ENCODE measurements around the gene ZNF668. TPM values are rescaled to one million over a fixed set of nuclear protein-coding genes. Genes with fewer than 3 reads are reported as not detected.
A peak's percentile ranks its signal among the peaks of the same experiment; 100 is the strongest.

The ZNF668 gene
- total and polyA plus RNA-seq, 4 donors, result 0.92 to 4.8 (median 3.9) TPM

DNA sequence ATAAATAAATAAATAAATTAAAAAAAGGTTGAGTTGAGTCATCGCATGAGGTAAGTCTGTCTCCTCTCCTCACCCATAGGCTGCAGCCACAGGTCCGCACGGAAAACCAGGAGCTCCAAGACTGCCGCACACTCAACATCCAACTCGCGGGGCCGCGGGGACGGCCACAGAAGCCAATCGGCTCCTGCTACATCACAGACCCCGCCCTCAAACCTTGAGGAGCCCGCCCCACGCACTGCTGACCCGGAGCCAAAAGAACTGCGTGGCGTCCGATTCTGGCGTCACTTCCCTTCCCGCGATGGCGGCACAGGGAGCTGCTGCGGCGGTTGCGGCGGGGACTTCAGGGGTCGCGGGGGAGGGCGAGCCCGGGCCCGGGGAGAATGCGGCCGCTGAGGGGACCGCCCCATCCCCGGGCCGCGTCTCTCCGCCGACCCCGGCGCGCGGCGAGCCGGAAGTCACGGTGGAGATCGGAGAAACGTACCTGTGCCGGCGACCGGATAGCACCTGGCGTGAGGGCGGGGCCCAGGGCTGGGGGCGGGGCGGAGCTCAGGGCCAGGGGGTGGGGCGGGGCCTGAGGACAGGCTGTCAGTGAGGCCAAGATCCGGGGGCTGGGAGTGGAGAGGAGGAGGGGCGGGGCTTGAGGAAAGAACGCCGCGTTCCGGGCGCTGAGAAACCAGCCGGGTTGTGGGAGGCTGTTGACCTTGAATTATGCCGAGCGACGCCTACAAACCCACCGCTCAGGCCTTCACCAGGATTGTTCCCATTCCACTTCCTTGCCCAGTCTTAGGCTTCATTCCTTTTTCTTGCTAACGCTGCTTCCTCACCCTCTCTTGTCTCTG lies 43.6 kb upstream of the ZNF668 start, which contains the start of gene KAT8:
TSS of gene KAT8 (plus strand) at position 281 of the 839 bp plus-strand sequence. CDS start at position 299, 18 bp downstream.
- TF ChIP-seq, protein P1, sequence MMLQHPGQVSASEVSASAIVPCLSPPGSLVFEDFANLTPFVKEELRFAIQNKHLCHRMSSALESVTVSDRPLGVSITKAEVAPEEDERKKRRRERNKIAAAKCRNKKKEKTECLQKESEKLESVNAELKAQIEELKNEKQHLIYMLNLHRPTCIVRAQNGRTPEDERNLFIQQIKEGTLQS (IDR thresholded peaks at IDR 0.05), result no peak
- TF ChIP-seq FOXA2 (IDR thresholded peaks at IDR 0.05) (no peak), SP1 (IDR thresholded peaks at IDR 0.05) (peak; percentile 90), HNF4A (conservative IDR thresholded peaks at IDR 0.05) (peak; percentile 27 to 46), HNF4G (IDR thresholded peaks at IDR 0.05) (no peak), MAX (IDR thresholded peaks at IDR 0.05) (no peak), JUND (IDR thresholded peaks at IDR 0.05) (peak; percentile 49 to 53), EGR1 (IDR thresholded peaks at IDR 0.05; ENCODE audit: low read depth in 2 of 2) (peak; percentile 18 to 21), RAD21 (IDR thresholded peaks at IDR 0.05) (peak; percentile 21 to 46), GABPA (IDR thresholded peaks at IDR 0.05 in 1 of 2, conservative IDR thresholded peaks at IDR 0.05 in 1 of 2) (peak; percentile 61 to 93), REST (IDR thresholded peaks at IDR 0.05) (peak; percentile 73), NR2F2 (IDR thresholded peaks at IDR 0.05) (peak; percentile 73), TAF1 (conservative IDR thresholded peaks at IDR 0.05) (peak; percentile 59), YY1 (IDR thresholded peaks at IDR 0.05) (peak; percentile 92), FOXA1 (IDR thresholded peaks at IDR 0.05) (no peak), RXRA (IDR thresholded peaks at IDR 0.05) (peak; percentile 84 to 95)
- TF ChIP-seq, protein P2, sequence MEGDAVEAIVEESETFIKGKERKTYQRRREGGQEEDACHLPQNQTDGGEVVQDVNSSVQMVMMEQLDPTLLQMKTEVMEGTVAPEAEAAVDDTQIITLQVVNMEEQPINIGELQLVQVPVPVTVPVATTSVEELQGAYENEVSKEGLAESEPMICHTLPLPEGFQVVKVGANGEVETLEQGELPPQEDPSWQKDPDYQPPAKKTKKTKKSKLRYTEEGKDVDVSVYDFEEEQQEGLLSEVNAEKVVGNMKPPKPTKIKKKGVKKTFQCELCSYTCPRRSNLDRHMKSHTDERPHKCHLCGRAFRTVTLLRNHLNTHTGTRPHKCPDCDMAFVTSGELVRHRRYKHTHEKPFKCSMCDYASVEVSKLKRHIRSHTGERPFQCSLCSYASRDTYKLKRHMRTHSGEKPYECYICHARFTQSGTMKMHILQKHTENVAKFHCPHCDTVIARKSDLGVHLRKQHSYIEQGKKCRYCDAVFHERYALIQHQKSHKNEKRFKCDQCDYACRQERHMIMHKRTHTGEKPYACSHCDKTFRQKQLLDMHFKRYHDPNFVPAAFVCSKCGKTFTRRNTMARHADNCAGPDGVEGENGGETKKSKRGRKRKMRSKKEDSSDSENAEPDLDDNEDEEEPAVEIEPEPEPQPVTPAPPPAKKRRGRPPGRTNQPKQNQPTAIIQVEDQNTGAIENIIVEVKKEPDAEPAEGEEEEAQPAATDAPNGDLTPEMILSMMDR (IDR thresholded peaks at IDR 0.05; ENCODE audit: low read depth, low read length, missing input control), result no peak
- TF ChIP-seq, protein P3, sequence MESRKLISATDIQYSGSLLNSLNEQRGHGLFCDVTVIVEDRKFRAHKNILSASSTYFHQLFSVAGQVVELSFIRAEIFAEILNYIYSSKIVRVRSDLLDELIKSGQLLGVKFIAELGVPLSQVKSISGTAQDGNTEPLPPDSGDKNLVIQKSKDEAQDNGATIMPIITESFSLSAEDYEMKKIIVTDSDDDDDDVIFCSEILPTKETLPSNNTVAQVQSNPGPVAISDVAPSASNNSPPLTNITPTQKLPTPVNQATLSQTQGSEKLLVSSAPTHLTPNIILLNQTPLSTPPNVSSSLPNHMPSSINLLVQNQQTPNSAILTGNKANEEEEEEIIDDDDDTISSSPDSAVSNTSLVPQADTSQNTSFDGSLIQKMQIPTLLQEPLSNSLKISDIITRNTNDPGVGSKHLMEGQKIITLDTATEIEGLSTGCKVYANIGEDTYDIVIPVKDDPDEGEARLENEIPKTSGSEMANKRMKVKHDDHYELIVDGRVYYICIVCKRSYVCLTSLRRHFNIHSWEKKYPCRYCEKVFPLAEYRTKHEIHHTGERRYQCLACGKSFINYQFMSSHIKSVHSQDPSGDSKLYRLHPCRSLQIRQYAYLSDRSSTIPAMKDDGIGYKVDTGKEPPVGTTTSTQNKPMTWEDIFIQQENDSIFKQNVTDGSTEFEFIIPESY (IDR thresholded peaks at IDR 0.05), result no peak

More for the DNA sequence above, 43.6 kb upstream of the ZNF668 start, which contains the start of gene KAT8:
- H3K4me3 ChIP-seq (ENCODE audit: low read depth in 1 of 3, low read length in 3 of 3), result peak within 1 kb of the TSS; percentile 86 to 94 (median 94)
- no peaks in the 10 kb centered on the region for H3K27me3 ChIP-seq (ENCODE audit: control insufficient read depth in 4 of 4, insufficient read depth in 4 of 4, low read length in 3 of 4)
- peaks cover 5 to 23% (median 19%) of the 10 kb centered on the region in 4 donors for H3K36me3 ChIP-seq (ENCODE audit: control insufficient read depth in 4 of 4, insufficient read depth in 3 of 4, low read depth in 1 of 4, low read length in 3 of 4)
- H3K9me3 ChIP-seq (ENCODE audit: control insufficient read depth in 4 of 4, low read length in 3 of 4), result no peaks in the 10 kb centered on the region
- peak within 1 kb of the TSS; percentile 93 for H3K9ac ChIP-seq (ENCODE audit: low read depth in 1 of 2, low read length in 2 of 2)
- DNase-seq (ENCODE audit: low spot score), result peak; percentile 98
- peaks cover 18 to 38% (median 29%) of the 10 kb centered on the region in 4 donors for H3K4me1 ChIP-seq (ENCODE audit: control insufficient read depth in 4 of 4, insufficient read depth in 4 of 4, low read length in 3 of 4)
- under 1% methylated on average over 68 of the region's 68 CpGs for WGBS
- peak within 1 kb of the TSS; percentile 95 to 97 for H3K27ac ChIP-seq (ENCODE audit: low read depth in 1 of 2, low read length in 2 of 2)

Measured in liver (tissue), 9 donors.